GM12878 (cell line): Measurements from ENCODE around the gene STK39. TPM values are rescaled to one million over a fixed set of nuclear protein-coding genes. Genes with fewer than 3 reads are reported as not detected.

Experiments used
- ATAC-seq: fragments of 200-7000 bp; cut with Tn5 transposase; 3 replicates; pipeline ENCODE4 v1.9.1; 2020; ENCODE audit warnings: mild to moderate bottlenecking, moderate library complexity
- BruUV-seq: library from RNA; stranded (reverse); fragments of 400-500 nt; replicated peaks from 2 replicates; lab custom pipeline; 2021; lab: Mats Ljungman, UMichigan
- CTCF ChIA-PET: fragments of 300-600 bp; sonication (Branson Sonifier 250); formaldehyde crosslinking; extraction: SDS; loops from one replicate; lab custom pipeline; 2021; ENCODE audit warnings: inconsistent platforms; lab: Yijun Ruan, JAX
- POLR2A ChIA-PET: fragments of 350-600 bp; formaldehyde crosslinking; extraction: SDS; loops from one replicate; lab custom pipeline; 2021; ENCODE audit warnings: inconsistent platforms; lab: Charles Lee
- RAD21 ChIA-PET: fragments of 300-600 bp; sonication (Branson Sonifier 250); formaldehyde crosslinking; loops from one replicate; lab custom pipeline; 2023; ENCODE audit warnings: antibody characterized with exemption; ENCODE audit not compliant: unreplicated experiment; lab: Charles Lee
- SMC1A ChIA-PET: fragments of 300-600 bp; sonication (Branson Sonifier 250); formaldehyde crosslinking; loops from one replicate; lab custom pipeline; 2023; ENCODE audit not compliant: unreplicated experiment, uncharacterized antibody; lab: Charles Lee
- DNase-seq: peaks from one replicate; pipeline ENCODE4 v3.0.0-alpha.2; 2011; ENCODE audit warnings: low read depth, low spot score
- FAIRE-seq: peaks from 3 replicates; lab custom pipeline; 2011; peaks lifted over from hg19 to GRCh38; lab: Jason Lieb, UNC
- H2AFZ ChIP-seq: 2 replicates; pipeline ENCODE4 v1.6.0; 2011; ENCODE audit warnings: low read depth, low read length, control low read depth; ENCODE audit not compliant: control insufficient read depth
- H3K27ac ChIP-seq: 2 replicates; pipeline ENCODE4 v1.5.1; 2011; ENCODE audit warnings: control low read depth; ENCODE audit not compliant: control insufficient read depth, insufficient read depth
- H3K27me3 ChIP-seq, 2 experiments: replicated peaks in 1 of 2; 2 replicates each; pipeline versions ENCODE4 v1.6.0 to v1.6.1; 2011; ENCODE audit warnings: low read length in 1 of 2; ENCODE audit not compliant: control insufficient read depth in 2 of 2, insufficient read depth in 2 of 2
- H3K36me3 ChIP-seq, 2 experiments: 2 replicates each; pipeline ENCODE4 v1.5.1; 2011; ENCODE audit warnings: low read length in 1 of 2; ENCODE audit not compliant: control insufficient read depth in 2 of 2, insufficient read depth in 2 of 2
- H3K4me1 ChIP-seq: 2 replicates; pipeline ENCODE4 v1.6.1; 2011; ENCODE audit warnings: mild to moderate bottlenecking, low read length, moderate library complexity, mixed read lengths; ENCODE audit not compliant: control insufficient read depth, insufficient read depth
- H3K4me2 ChIP-seq: 2 replicates; pipeline ENCODE4 v1.6.0; 2011; ENCODE audit warnings: control low read depth; ENCODE audit not compliant: control insufficient read depth, insufficient read depth
- H3K4me3 ChIP-seq: fragments of 200-600 bp; sonication (generic); 2 replicates; pipeline ENCODE4 v1.5.1; 2016
- H3K79me2 ChIP-seq: 2 replicates; pipeline ENCODE4 v1.6.0; 2011; ENCODE audit warnings: low read length; ENCODE audit not compliant: control insufficient read depth, insufficient read depth
- H3K9ac ChIP-seq: 2 replicates; pipeline ENCODE4 v1.8.0; 2011; ENCODE audit warnings: low read length, control low read depth, mixed read lengths; ENCODE audit not compliant: control insufficient read depth, insufficient read depth
- H3K9me3 ChIP-seq: replicated peaks from 3 replicates; pipeline ENCODE4 v1.5.1; 2011; ENCODE audit warnings: mild to moderate bottlenecking, low read length; ENCODE audit not compliant: control insufficient read depth, insufficient read depth
- H4K20me1 ChIP-seq: 2 replicates; pipeline ENCODE4 v1.6.0; 2011; ENCODE audit not compliant: control insufficient read depth, insufficient read depth
- ATF2 ChIP-seq: IDR thresholded peaks from 2 replicates; pipeline ENCODE4 v1.6.1; 2012; ENCODE audit warnings: low read length, inconsistent platforms
- CREM ChIP-seq: IDR thresholded peaks from 2 replicates; pipeline ENCODE4 v1.6.1; 2014; ENCODE audit warnings: antibody characterized with exemption, low read depth
- HSF1 ChIP-seq: fragments of 150-350 bp; IDR thresholded peaks from 2 replicates; pipeline ENCODE4 v1.6.1; 2014; ENCODE audit warnings: mild to moderate bottlenecking, low read depth, low read length
- JUNB ChIP-seq: IDR thresholded peaks from 2 replicates; pipeline ENCODE4 v1.6.1; 2016; ENCODE audit warnings: antibody characterized with exemption, mild to moderate bottlenecking
- KLF5 ChIP-seq: fragments of 450-650 bp; IDR thresholded peaks from 2 replicates; pipeline ENCODE4 v1.6.1; 2014; ENCODE audit warnings: mild to moderate bottlenecking; ENCODE audit not compliant: partially characterized antibody
- MAX ChIP-seq: IDR thresholded peaks from 2 replicates; pipeline ENCODE4 v1.6.1; 2012; ENCODE audit warnings: low read depth, low read length, improper control_type of control experiment
- MTA2 ChIP-seq: fragments of 450-650 bp; IDR thresholded peaks from 2 replicates; pipeline ENCODE4 v1.6.1; 2016; ENCODE audit warnings: low read depth, mild to moderate bottlenecking, moderate library complexity
- PAX8 ChIP-seq: fragments of 450-650 bp; IDR thresholded peaks from 2 replicates; pipeline ENCODE4 v1.6.1; 2017; ENCODE audit warnings: mild to moderate bottlenecking, moderate library complexity
- RAD21 ChIP-seq: IDR thresholded peaks from 2 replicates; pipeline ENCODE4 v1.6.1; 2011; ENCODE audit warnings: mild to moderate bottlenecking, low read depth, low read length, moderate library complexity; ENCODE audit not compliant: insufficient read depth
- SIX5 ChIP-seq: IDR thresholded peaks from 2 replicates; pipeline ENCODE4 v1.6.1; 2011; ENCODE audit warnings: mild to moderate bottlenecking, low read depth, low read length, moderate library complexity; ENCODE audit not compliant: severe bottlenecking
- SRF ChIP-seq, 2 experiments: IDR thresholded peaks; 2 replicates each; pipeline ENCODE4 v1.6.1; 2011; ENCODE audit warnings: low read depth in 2 of 2, low read length in 2 of 2, mild to moderate bottlenecking in 1 of 2, moderate library complexity in 1 of 2
- WGBS: methylation state at CpG from one replicate; pipeline ENCODE4 v1.1.6; 2016; ENCODE audit warnings: low lambda C conversion rate; ENCODE audit not compliant: insufficient replicate concordance, insufficient coverage; ENCODE audit errors: missing lambda C conversion rate; 5-methylcytosine and 5-hydroxymethylcytosine counted together
- in situ Hi-C: fragments of 300-500 bp; cut with MboI; formaldehyde crosslinking; loops from 9 replicates; pipeline ENCODE4 v1.14.3; 2018; ENCODE audit warnings: mixed read lengths
- intact Hi-C: fragments of 100-400 bp; cut with micrococcal nuclease; formaldehyde crosslinking; loops from one replicate; pipeline ENCODE4 v1.14.2; 2022; ENCODE audit not compliant: unreplicated experiment
- polyA plus RNA-seq, 11 experiments: library from polyadenylated mRNA; depleted of rRNA in 4 of 11; unstranded in 6 of 11; stranded (reverse) in 5 of 11; fragments of >200 nt; fragmentation: Nextera tagmentation in 4 of 11; fragmentation: Illumina TruSeq in 1 of 11; extraction: Ambion mirVana in 4 of 11; extraction: Trizol in 1 of 11; gene quantifications; 1 replicate in 1 of 11; 2 replicates in 10 of 11; pipeline versions ENCODE4 v1.2.1 to v1.2.3, GENCODE V29; 2011 to 2016; ENCODE audit warnings: inconsistent platforms in 2 of 11, missing spikeins in 2 of 11, low read depth in 1 of 11
- total RNA-seq, 4 experiments: library from RNA; depleted of rRNA in 3 of 4; stranded (reverse); fragments of >200 nt in 3 of 4; fragmentation: Illumina TruSeq in 1 of 4; extraction: Trizol in 1 of 4; gene quantifications; 2 replicates each; pipeline versions ENCODE4 v1.2.1 to v1.2.3, GENCODE V29; 2013 to 2021

The STK39 gene
- total and polyA plus RNA-seq, 10 of the 15 experiments (the other 5 are each of a cell fraction or from before 2014, with no cell fraction given): 0.03 to 0.21 (median 0.07) TPM; not detected in 5

GRCh38 chr2:168231609-168232241, 15.7 kb downstream of the STK39 start:
- WGBS: 24% methylated on average over 7 of the region's 7 CpGs
- ATAC-seq (no peak), FAIRE-seq (no peak), DNase-seq (no peak)
- ChIA-PET SMC1A (no interaction called here), POLR2A (no interaction called here), CTCF (no interaction called here), RAD21 (no interaction called here)
- Histone ChIP-seq H3K4me2 (no peak overlapping the region), H3K36me3 (no peaks in the 10 kb centered on the region), H3K79me2 (no peaks in the 10 kb centered on the region), H3K4me1 (no peaks in the 10 kb centered on the region), H3K9me3 (no peaks in the 10 kb centered on the region), H3K27ac (no peak overlapping the region), H2AFZ (no peak overlapping the region), H3K27me3 (peaks cover 0 to 2% of the 10 kb centered on the region in 2 experiments; a peak in 2 of 4 replicates), H3K4me3 (no peak overlapping the region), H3K9ac (no peak overlapping the region), H4K20me1 (no peaks in the 10 kb centered on the region)
- no TSS peak for BruUV-seq
- intact Hi-C loops (no loop called here), in situ Hi-C loops (no loop called here)
- TF ChIP-seq HSF1 (no peak), RAD21 (no peak), SRF (IDR thresholded peaks at IDR 0.05; ENCODE audit: low read depth in 2 of 2, low read length in 2 of 2) (no peak), ATF2 (no peak), PAX8 (no peak), MTA2 (no peak), CREM (no peak), MAX (no peak), SIX5 (no peak), JUNB (no peak), KLF5 (no peak)
